Measurements from ENCODE around the gene KCNJ5.

Gene KCNJ5

GRCh38 chr11:128906185-128907050, 15.3 kb downstream of the KCNJ5 start:
- no peak for DNase-seq (ENCODE audit: low read depth)
- no peak for TF ChIP-seq CTCF (conservative IDR thresholded peaks at IDR 0.05; ENCODE audit: low read depth, low read length)
- no peak overlapping the region for H3K4me3 ChIP-seq (ENCODE audit: low read length)

GRCh38 chr11:128907585-128907984, 16.4 kb downstream of the KCNJ5 start:
- H3K4me3 ChIP-seq (ENCODE audit: low read length), result no peak overlapping the region
- TF ChIP-seq CTCF (conservative IDR thresholded peaks at IDR 0.05; ENCODE audit: low read depth, low read length), result no peak
- no peak for DNase-seq (ENCODE audit: low read depth)

- no peak overlapping the region for H3K4me3 ChIP-seq (ENCODE audit: low read length)
- TF ChIP-seq CTCF (conservative IDR thresholded peaks at IDR 0.05; ENCODE audit: low read depth, low read length), result no peak
- no peak for DNase-seq (ENCODE audit: low read depth)
Observed at GRCh38 chr11:128908391-128909246, 17.5 kb downstream of the KCNJ5 start.

- no peak overlapping the region for H3K4me3 ChIP-seq (ENCODE audit: low read length)
- no peak for DNase-seq (ENCODE audit: low read depth)
- TF ChIP-seq CTCF (conservative IDR thresholded peaks at IDR 0.05; ENCODE audit: low read depth, low read length), result no peak
Observed at GRCh38 chr11:128909438-128910125, 18.4 kb downstream of the KCNJ5 start.

GRCh38 chr11:128910576-128910975, 19.4 kb downstream of the KCNJ5 start:
- H3K4me3 ChIP-seq (ENCODE audit: low read length), result no peak overlapping the region
- TF ChIP-seq CTCF (conservative IDR thresholded peaks at IDR 0.05; ENCODE audit: low read depth, low read length), result no peak
- no peak for DNase-seq (ENCODE audit: low read depth)

- TF ChIP-seq CTCF (conservative IDR thresholded peaks at IDR 0.05; ENCODE audit: low read depth, low read length), result no peak
- no peak for DNase-seq (ENCODE audit: low read depth)
- H3K4me3 ChIP-seq (ENCODE audit: low read length), result no peak overlapping the region
Observed at GRCh38 chr11:128911239-128911638, 20.1 kb downstream of the KCNJ5 start.
